HG02870 (cell line): ENCODE data around the gene RERE.
"Not testable (repeated sequence)": the region's sequence is repeated elsewhere in the genome, so short reads cannot be mapped to it uniquely, and the experiment has no call there.

Experiments used
- ATAC-seq: cut with Tn5 transposase; IDR thresholded peaks from one replicate; pipeline ENCODE4 v1.9.1; 2021; ENCODE audit warnings: mild to moderate bottlenecking, moderate library complexity; ENCODE audit not compliant: unreplicated experiment

RERE gene

DNA sequence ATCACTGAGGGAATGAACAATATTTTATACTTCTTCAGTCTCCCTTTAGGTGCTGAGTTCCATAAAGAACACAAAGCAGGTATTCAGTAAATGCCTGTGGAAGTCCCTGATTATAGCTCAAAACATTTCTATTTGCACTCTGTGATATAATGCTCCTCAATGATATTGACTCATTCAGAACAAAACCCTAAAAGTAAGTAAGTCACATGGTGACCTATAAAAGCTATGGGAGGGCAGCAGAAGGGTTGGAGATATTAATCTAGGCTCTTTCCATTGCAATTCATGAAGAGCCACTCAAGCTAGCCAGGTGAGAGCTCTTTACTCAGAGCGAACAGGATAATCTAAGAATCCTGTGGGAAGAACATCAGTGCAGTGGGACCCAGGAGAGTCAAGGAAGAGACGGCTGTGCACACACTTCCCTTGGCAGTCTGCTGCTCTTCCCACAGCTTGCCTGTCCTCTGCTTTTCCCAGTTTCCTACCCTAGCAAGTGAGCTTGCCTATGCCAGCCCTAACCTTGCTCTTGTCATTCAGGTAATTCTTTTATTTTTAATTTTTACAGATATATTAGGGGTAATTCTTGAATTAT is 197.4 kb downstream of the RERE start:
- ATAC-seq: not testable (repeated sequence)

DNA sequence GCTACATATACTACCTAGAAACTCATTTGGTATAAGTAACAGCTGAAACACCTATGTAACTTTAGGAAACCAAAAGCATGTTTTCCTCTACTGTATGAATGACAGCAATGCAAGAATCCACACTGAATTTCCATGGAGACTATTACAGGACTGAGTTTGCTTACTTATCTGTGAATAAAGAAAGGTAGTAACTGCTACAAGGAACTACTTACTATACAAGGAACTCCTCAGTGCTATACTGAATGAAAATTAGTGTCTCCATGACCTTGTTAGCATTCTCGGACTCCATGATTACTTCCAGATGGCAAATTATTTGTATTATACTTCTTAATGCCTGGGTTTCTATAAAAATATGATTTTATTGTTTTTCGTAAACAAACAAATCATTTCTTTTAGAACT is 198.0 kb downstream of the RERE start:
- not testable (repeated sequence) for ATAC-seq

DNA sequence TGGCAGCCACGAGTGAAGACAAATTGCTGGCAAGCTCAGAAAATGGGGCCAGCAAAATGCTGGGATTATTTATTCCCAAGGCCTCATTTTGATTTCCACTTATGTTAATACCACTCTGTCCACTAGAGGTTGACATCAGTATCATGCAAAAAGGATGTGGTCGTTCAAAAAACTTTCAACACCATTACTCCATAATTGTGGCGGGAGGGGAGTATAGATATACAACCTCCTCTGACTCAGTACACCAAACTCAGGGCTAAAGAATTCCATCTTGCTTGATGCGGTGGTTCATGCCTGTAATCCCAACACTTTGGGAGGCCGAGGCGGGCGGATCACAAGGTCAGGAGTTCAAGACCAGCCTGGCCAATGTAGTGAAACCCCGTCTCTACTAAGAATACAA is 200.6 kb downstream of the RERE start:
- ATAC-seq: not testable (repeated sequence)

DNA sequence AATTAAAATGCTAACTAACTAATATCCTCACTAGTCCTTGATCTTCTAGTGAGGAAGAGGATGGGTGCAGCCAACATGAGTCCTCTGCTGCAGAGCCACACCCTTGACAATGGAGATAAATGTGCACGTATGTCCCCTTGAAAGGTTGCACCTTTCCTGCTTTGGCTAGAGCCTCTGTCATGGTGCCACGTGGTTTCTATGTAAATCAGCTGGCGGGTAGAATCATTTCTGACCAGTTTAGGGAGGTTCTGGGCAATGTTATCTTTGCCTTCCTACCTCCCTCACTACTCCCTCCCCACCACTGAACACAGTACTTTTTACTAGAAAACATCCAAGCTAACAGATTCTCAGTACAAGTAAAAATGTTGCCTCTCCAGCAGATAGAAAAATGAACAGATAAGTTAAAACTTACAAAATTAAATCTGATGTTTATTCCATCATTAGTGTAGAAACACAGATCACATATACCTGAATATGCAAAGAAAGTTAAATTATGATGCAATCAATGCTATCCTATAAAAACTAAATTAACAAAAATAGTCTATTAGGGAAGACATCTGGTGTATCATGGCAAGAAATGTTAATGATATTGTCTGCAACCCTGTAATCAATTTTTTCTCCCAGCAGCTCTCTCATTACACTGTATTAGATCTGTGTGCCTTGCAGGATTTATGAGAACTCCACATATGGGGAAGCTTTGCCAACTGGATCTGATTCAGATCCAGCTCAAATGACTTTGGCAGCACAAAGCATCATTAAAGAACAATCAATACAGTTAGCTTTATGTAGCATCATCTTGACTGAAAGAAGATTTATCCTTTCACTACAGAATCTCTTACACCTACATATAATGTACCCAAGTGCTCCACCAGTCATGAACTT is 205.6 kb downstream of the RERE start:
- ATAC-seq: not testable (repeated sequence)

DNA sequence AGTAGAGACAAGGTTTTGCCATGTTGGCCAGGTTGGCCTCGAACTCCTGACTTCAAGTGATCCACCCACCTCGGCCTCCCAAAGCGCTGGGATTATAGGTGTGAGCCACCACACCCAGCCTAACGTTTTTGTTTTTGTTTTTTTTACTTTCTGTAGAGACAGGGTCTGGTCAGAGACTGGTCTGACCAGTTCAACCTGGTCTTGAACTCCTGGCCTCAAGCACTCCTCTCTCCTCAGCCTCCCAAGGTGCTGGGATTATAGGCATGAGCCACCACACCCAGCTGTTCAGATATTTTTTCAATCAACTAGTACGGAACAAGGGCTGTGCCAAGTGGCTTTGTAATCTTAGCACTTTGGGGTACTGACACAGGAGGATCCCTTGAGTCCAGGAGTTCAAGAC is 209.5 kb downstream of the RERE start:
- no peak for ATAC-seq

DNA sequence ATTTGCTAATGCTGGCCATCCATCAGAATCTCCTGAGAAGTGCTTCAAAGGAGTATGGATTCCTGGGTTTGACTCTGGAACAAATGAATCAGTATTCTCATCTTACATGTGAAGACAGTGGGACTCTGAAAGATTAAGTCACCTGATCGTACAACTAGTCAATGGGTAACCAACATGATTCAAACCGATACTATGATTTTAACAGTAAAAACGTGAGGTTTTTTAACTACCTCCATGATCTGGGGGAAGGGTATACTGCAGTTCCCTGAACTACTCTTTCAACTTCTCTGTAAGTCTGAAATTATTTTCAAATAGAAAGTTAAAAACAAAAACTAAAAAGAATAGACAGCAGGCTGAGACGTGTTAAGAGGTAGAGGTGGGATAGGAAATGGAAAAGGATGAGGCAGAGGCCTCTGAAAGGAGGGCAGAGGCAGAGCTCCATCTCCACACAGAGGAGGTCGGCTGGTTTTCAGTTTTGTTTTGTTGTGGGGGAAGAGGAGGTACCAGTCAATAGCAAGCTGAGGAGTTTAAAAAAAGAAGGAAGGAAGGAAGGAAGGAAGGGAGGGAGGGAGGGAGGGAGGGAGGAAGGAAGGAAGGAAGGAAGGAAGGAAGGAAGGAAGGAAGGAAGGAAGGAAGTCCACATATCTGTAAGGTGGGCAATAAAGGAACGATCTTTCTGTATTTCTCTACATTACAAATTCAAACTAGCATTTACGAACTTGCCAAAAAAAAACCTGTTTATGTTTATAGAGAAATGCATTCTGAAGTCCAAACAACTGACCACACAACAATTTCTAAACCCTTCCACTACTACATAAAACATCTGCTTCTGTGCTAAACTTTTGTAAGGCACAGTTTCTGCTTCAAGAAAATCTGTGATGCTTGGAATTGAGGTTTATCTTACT is 213.1 kb downstream of the RERE start:
- ATAC-seq: peak; percentile 85

DNA sequence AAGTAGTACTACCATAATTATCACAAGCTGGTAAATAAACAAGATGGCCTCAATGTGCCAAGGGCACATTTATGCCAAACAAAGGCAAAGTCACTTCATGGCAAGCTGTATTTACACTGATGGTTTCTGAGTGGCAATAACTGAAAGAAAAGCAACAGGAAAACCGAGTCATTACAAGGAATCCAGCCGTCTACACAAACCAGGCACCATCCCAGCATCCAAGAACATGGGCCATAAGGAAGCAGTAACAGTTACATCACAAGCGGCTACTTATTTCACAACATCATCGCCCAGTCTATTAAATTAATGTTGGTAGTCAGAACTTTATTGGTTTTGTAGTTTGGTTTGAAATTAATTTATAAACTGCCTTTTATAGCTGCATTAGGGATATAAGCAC is 214.2 kb downstream of the RERE start:
- ATAC-seq: no peak

DNA sequence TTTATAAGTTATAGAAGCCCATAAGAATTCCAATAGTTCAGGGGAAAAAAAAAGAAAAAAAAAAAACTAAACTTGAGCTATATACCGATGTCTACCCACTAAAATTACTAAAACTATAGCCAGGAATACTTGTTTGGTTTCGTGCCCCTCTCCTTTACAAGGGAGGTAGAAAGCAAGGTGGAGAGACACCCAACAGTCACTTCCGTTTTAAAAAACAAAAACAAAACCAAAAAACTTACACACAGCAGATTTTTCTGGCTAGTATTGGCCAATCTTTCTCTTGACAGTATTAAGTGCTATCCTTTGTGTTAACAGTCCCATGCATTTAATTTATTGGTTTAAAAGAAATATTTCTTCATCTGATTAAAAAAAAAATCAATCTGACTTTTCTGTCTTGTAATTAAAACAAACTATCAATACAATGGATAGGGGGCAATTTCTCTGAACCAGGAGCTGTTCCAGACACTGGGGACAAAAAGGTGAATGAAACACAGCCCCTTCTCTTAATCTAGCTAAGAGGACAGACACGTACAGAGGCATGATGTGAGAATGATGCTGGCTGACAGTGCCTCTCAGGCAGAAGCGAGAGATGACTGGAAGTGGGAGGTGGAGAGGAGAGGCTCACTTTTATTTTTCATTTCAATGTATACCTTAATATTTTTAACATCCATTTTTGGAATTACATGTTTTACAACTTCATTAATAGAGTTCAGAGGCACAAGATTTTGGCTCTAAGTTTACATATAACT is 214.8 kb downstream of the RERE start:
- no peak for ATAC-seq

DNA sequence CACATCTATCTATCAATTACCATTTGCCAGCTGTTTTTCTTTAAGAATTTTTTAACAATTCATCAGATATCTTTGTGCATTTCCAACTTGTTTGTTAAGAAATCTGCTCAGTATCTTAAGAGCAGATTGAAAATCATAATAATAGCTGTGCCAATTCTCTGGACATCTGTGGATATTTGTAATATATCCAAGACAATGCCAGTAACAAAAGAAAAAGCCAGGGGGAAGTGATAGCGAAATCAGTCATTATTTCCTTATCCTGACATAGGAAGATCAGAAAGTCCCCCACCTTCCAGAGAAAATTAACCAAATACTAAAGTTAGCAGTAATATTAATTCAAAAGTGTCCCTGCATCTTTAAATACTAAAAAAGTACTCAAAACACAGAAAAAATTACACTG is 217.1 kb downstream of the RERE start:
- ATAC-seq: no peak

DNA sequence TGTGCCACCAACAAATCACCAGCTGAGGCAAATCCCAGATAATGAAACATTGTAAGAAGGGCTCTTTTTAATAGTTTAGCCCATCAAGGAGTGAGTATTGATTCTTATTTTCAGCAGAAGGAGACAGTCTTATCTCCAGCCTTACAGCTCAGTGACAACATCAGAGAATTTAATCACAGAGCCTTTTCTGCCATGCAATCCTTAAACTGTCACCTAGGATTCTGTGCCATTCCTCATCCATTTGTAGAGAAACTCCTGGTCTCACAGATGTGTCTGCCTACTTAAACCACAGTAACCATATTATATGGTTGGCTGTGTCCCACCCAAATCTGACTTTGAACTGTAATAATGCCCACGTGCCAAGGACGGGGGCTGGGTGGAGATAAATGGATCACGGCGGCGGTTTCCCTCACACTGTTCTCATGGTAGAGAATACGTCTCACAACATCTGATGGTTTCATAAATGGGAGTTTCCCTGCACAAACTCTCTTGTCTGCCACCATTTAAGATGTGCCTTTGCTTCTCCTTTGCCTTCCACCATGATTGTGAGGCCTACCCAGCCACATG is 217.7 kb downstream of the RERE start:
- no peak for ATAC-seq

DNA sequence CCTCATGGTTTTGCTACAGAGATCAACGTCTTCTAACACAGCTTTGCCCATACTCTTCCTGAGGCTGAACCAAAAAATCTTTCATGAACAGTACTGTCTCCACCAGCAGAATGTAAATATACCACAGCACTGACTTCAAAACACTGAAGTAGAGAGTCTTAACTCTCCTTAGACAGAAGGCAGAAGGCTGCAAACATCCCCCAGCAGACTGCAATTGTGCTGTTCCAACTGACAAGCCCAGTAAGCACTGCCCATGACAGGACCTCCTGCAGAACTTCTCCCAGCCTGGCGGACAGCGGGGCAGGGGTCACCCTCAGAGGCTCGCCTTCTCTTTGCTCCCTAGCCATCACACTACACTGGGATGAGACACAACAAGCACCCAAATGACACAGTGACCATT is 218.7 kb downstream of the RERE start:
- no peak for ATAC-seq

DNA sequence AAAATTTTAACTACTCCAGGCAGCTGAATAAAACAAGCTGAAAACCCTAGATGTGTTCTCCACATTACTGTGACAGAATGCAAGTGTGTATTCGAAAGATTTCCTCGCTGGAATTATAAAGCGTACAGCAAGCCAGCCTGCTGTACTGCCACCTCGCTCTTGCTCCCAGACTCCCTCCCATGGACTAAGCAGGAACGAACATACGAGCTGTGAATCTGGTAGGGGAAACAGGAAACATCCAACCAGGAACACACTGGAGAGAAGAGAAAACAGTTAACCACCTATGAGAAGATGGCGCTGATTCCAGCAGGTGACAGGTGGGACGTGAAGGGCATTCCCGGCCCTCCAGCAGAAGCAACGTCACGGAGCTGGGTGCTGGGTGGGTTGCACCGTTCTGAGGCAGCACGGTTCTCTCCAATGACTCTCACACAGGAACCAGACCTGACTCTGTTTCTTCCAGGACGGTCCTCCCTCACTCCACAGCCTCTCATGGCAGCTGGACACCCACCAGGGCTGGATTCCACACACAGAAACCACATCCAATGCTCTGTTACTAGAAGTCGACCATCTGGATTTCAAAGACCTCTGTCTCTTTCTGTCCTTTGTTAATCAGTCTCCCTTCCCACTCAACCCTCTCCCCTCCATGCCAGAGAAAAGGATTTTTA is 219.2 kb downstream of the RERE start:
- no peak for ATAC-seq

DNA sequence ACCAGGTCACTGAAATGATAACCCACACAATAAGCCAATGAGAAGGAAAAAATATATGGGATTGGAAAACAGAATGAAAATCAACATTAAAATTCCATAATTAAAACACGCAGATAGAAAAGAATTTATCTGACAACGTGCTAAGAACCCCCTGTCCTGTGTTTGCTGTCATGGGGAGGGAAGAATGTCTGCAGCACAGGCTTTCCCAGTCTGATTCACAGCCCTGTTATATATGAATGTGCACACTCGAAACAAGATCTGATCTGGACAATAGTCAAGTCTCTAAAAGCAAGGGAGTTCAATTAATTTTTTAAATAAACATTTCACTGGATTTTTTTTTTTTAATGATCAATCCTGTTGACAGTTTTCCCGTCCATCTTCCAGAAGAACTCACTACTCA is 220.0 kb downstream of the RERE start:
- ATAC-seq: no peak

DNA sequence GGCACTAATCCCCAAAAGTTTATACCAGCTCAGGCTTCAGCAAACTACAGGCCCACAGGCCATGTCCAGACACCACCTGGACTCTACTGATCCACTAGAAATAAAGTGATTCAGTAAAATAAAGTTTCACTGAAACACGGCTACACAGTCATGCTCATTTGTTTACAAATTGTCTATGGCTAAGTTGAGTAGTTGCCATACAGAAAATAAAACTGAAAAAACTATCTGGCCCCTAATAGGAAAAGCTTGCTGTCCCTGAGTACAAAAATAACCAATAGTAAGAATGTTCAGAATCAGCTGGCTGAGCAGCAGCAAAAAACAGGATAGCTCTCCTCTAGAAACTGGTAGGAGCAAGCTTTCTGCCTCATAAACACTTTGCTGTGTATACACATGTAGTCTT is 221.5 kb downstream of the RERE start:
- ATAC-seq: no peak

DNA sequence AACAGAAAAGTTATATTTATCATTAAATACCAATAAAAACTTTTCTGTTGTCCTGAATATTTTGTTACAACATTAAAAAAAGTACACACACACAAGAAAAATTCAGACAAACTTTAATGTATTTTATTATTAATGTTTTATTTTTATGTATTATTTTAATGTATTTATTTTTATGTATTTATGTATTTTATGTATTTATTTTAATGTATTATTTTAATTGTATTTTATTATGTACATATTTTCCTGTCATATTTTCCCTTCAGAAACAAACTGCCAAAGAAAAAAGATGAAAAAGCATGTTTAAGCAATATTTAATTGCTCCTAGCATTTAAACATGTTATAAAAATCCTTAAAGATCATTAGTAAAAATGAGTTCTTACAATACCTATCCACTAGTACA is 222.1 kb downstream of the RERE start:
- no peak for ATAC-seq

DNA sequence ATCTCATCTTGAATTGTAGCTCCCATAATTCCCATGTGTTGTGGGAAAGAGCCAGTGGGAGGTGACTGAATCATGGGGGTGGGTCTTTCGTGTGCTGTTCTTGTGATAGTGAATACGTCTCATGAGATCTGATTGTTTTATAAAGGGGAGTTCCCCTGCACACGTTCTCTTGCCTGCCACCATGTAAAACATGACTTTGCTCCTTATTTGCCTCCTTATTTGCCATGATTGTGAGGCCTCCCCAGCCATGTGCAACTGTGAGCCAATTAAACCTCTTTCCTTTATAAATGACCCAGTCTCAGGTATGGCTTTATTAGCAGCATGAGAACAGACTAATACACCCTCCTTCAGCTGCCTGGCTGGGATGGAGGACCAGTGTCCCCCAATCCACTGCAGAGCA is 224.1 kb downstream of the RERE start:
- not testable (repeated sequence) for ATAC-seq

DNA sequence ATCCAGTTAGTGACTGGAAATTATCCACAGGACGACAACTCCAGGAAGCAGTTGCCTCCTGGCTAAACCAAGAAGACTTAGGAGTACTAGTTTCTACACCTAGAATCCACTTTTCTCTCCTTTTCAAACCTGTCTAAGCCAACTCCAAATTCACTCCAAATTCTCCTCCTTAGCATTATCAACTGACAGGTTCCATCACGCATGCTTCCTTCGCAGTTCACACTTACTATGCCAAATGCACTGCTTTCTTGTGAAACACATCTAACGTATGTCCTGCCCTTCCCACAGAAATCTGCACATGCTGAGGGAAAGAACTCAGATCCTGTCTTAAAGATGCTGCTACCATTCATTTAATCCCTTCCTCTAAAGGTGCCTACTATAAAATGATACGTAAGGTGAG is 225.9 kb downstream of the RERE start:
- no peak for ATAC-seq

DNA sequence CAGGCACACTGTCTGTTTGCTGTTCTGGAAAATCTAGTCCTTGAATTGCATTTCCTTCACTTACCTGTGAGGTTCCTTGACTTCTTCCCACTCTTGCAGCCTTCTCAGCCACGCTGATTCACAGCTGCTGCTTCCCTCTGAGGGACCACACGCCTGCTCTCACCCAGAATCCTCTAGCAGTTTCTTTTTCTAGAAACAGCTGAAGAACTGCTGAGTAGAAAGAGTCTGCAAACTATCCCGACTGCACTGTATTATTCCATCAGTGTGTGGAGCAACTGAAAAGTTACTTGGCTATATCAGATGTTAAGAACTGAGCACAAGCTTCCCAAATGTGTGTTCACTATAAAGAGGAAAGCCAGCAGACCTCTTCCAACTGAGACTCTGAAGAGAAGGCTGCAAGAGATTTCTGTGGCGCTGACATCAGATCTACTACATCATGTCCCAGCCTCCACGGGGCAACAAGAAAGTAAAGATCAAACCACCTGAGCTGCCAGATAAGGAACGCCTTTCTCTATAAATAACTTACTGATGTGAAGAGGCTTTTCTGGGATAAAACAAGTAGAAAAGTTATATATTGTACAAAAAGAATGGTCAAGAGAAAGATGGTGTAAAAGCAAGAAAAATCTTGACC is 226.6 kb downstream of the RERE start:
- no peak for ATAC-seq

DNA sequence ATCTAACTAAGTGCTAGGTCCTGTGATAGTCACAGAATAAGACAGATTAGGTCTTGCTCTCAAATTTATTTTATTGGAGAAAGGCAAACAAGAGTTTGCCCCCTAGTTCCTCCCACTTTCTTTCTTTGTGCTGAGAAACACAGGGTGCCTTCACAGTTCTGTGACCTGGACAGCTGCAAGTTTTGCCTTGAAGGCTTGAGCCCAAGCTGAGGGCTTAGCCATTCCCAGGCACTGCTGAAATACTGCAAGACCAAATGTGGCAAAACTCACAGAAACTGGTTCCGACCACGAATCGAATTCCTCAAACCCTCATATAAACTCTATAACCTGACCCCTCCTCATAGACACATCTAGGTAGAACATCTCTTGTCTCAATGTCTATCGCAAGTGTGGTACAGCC is 227.9 kb downstream of the RERE start:
- no peak for ATAC-seq

DNA sequence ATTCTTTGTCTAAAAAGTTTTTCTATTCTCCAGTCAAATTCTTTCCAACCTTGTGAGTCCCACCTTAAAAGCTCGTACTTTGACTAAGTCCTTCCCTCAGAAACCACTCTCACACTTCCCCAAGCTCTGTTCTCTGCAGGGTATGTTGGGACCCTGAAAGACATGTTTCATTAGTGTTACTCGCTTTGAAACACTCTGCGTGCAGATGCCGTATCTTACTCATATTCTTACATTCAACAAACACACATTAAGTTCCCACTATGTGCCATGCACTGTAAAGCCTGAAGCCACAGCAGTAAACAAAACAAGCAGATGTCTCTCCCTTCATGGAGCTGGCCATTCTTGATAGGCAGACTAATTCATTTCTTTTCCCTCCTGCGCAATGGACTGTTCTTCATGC is 229.7 kb downstream of the RERE start:
- ATAC-seq: no peak
